ENCODE results near the gene PTPN3. TPM values are rescaled to one million over a fixed set of nuclear protein-coding genes. Genes with fewer than 3 reads are reported as not detected.
A peak's percentile ranks its signal among the peaks of the same experiment; 100 is the strongest.

The PTPN3 gene
- total and polyA plus RNA-seq, 4 donors, result 6.3 to 30.3 (median 23.5) TPM

GRCh38 chr9:109478051-109478563 is 20.0 kb downstream of the PTPN3 start:
- TF ChIP-seq FOXA2 (IDR thresholded peaks at IDR 0.05) (no peak), GABPA (IDR thresholded peaks at IDR 0.05 in 1 of 2, conservative IDR thresholded peaks at IDR 0.05 in 1 of 2) (no peak), SP1 (IDR thresholded peaks at IDR 0.05) (no peak)
- TF ChIP-seq, protein P1, sequence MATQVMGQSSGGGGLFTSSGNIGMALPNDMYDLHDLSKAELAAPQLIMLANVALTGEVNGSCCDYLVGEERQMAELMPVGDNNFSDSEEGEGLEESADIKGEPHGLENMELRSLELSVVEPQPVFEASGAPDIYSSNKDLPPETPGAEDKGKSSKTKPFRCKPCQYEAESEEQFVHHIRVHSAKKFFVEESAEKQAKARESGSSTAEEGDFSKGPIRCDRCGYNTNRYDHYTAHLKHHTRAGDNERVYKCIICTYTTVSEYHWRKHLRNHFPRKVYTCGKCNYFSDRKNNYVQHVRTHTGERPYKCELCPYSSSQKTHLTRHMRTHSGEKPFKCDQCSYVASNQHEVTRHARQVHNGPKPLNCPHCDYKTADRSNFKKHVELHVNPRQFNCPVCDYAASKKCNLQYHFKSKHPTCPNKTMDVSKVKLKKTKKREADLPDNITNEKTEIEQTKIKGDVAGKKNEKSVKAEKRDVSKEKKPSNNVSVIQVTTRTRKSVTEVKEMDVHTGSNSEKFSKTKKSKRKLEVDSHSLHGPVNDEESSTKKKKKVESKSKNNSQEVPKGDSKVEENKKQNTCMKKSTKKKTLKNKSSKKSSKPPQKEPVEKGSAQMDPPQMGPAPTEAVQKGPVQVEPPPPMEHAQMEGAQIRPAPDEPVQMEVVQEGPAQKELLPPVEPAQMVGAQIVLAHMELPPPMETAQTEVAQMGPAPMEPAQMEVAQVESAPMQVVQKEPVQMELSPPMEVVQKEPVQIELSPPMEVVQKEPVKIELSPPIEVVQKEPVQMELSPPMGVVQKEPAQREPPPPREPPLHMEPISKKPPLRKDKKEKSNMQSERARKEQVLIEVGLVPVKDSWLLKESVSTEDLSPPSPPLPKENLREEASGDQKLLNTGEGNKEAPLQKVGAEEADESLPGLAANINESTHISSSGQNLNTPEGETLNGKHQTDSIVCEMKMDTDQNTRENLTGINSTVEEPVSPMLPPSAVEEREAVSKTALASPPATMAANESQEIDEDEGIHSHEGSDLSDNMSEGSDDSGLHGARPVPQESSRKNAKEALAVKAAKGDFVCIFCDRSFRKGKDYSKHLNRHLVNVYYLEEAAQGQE (IDR thresholded peaks at IDR 0.05), result no peak
- TF ChIP-seq, protein P2, sequence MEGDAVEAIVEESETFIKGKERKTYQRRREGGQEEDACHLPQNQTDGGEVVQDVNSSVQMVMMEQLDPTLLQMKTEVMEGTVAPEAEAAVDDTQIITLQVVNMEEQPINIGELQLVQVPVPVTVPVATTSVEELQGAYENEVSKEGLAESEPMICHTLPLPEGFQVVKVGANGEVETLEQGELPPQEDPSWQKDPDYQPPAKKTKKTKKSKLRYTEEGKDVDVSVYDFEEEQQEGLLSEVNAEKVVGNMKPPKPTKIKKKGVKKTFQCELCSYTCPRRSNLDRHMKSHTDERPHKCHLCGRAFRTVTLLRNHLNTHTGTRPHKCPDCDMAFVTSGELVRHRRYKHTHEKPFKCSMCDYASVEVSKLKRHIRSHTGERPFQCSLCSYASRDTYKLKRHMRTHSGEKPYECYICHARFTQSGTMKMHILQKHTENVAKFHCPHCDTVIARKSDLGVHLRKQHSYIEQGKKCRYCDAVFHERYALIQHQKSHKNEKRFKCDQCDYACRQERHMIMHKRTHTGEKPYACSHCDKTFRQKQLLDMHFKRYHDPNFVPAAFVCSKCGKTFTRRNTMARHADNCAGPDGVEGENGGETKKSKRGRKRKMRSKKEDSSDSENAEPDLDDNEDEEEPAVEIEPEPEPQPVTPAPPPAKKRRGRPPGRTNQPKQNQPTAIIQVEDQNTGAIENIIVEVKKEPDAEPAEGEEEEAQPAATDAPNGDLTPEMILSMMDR (IDR thresholded peaks at IDR 0.05; ENCODE audit: low read depth, low read length, missing input control), result no peak
- Histone ChIP-seq H3K27me3 (ENCODE audit: control insufficient read depth in 4 of 4, insufficient read depth in 4 of 4, low read length in 3 of 4) (no peaks in the 10 kb centered on the region), H3K27ac (ENCODE audit: low read depth in 1 of 2, low read length in 2 of 2) (peak overlapping the region; percentile 80 to 93), H3K9me3 (ENCODE audit: control insufficient read depth in 4 of 4, low read length in 3 of 4) (no peaks in the 10 kb centered on the region), H3K4me1 (ENCODE audit: control insufficient read depth in 4 of 4, insufficient read depth in 4 of 4, low read length in 3 of 4) (peaks cover 5 to 31% (median 14%) of the 10 kb centered on the region in 4 donors), H3K36me3 (ENCODE audit: control insufficient read depth in 4 of 4, insufficient read depth in 3 of 4, low read depth in 1 of 4, low read length in 3 of 4) (no peaks in the 10 kb centered on the region), H3K4me3 (ENCODE audit: low read depth in 1 of 3, low read length in 3 of 3) (peak overlapping the region; percentile 36 to 53 (median 44)), H3K9ac (ENCODE audit: low read depth in 1 of 2, low read length in 2 of 2) (peak overlapping the region; percentile 4 to 95)
- DNase-seq (ENCODE audit: low spot score), result no peak
- WGBS, result 27% methylated on average over 7 of the region's 7 CpGs

DNA sequence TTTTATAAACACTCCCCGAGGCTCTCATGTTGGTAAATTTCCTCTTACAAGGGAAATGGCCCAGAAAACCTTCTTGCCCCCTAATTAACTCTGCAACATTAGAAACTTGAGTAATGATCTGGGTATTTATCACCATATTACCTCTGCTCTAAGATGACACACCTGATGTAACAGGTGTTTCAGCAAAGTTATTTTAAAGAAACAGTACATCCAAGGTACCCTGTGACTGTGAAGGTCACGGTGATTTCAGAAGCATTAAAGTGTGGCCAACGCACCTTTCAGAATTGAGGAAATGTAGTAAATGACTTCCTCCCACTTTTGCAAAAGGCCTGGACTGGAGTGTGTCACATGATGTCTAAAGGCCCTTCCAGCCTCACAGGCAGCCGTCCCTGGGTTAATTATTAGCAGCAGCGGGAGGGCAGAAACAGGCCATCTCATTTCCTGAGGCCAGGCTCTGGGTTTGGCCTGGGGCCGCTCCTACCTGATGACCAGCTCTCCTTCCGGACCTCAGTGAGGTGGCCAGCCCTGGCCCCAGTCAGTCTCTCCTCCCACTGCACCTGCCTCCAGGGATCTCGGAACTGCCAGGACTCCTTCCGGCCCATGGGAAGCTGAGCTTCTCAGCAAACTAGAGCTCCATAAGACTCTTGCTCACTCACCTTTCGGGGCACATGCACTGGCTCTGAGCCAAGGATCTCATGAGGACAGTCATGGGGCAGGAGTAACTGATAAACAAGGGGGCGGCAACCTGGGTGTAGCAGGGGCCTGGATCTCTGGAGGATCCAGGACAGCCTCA is 20.7 kb downstream of the PTPN3 start:
- Histone ChIP-seq H3K9me3 (ENCODE audit: control insufficient read depth in 4 of 4, low read length in 3 of 4) (no peaks in the 10 kb centered on the region), H3K27ac (ENCODE audit: low read depth in 1 of 2, low read length in 2 of 2) (peak overlapping the region; percentile 80 to 93), H3K4me1 (ENCODE audit: control insufficient read depth in 4 of 4, insufficient read depth in 4 of 4, low read length in 3 of 4) (peaks cover 5 to 31% (median 12%) of the 10 kb centered on the region in 4 donors), H3K27me3 (ENCODE audit: control insufficient read depth in 4 of 4, insufficient read depth in 4 of 4, low read length in 3 of 4) (no peaks in the 10 kb centered on the region), H3K4me3 (ENCODE audit: low read depth in 1 of 3, low read length in 3 of 3) (peak overlapping the region in 1 of 3 donors; percentile 44), H3K36me3 (ENCODE audit: control insufficient read depth in 4 of 4, insufficient read depth in 3 of 4, low read depth in 1 of 4, low read length in 3 of 4) (no peaks in the 10 kb centered on the region), H3K9ac (ENCODE audit: low read depth in 1 of 2, low read length in 2 of 2) (peak overlapping the region; percentile 4 to 95)
- peak; percentile 75 for DNase-seq (ENCODE audit: low spot score)
- 20% methylated on average over 11 of the region's 11 CpGs for WGBS
- TF ChIP-seq RXRA (IDR thresholded peaks at IDR 0.05), result peak; percentile 86 to 87
- no peak for TF ChIP-seq FOXA1 (IDR thresholded peaks at IDR 0.05)
- TF ChIP-seq YY1 (IDR thresholded peaks at IDR 0.05), result peak; percentile 86
- TF ChIP-seq GABPA (IDR thresholded peaks at IDR 0.05 in 1 of 2, conservative IDR thresholded peaks at IDR 0.05 in 1 of 2), result no peak
- TF ChIP-seq SP1 (IDR thresholded peaks at IDR 0.05), result peak; percentile 93
- peak; percentile 58 for TF ChIP-seq HNF4G (IDR thresholded peaks at IDR 0.05)
- TF ChIP-seq FOXA2 (IDR thresholded peaks at IDR 0.05), result peak; percentile 10
- no peak for TF ChIP-seq NR2F2 (IDR thresholded peaks at IDR 0.05)
- TF ChIP-seq HNF4A (conservative IDR thresholded peaks at IDR 0.05), result peak; percentile 69 to 78
- peak; percentile 35 to 44 for TF ChIP-seq RAD21 (IDR thresholded peaks at IDR 0.05)
- peak; percentile 51 to 55 for TF ChIP-seq EGR1 (IDR thresholded peaks at IDR 0.05; ENCODE audit: low read depth in 2 of 2)
- TF ChIP-seq ATF3 (IDR thresholded peaks at IDR 0.05), result no peak
- TF ChIP-seq JUND (IDR thresholded peaks at IDR 0.05), result peak; percentile 28 to 69
- peak; percentile 91 for TF ChIP-seq MAX (IDR thresholded peaks at IDR 0.05)
- peak; percentile 42 for TF ChIP-seq ZBTB33 (IDR thresholded peaks at IDR 0.05)
- TF ChIP-seq, protein P2 (IDR thresholded peaks at IDR 0.05; ENCODE audit: low read depth, low read length, missing input control), result no peak
